Measurements from ENCODE around the gene MAST4. TPM values are rescaled to one million over a fixed set of nuclear protein-coding genes. Genes with fewer than 3 reads are reported as not detected.

Gene MAST4
- total and polyA plus RNA-seq, 2 of the 4 experiments (the other 2 are of a cell fraction): 4.8 to 6.8 TPM

- CTCF ChIA-PET: no interaction called here
- no peaks in the 10 kb centered on the region for H3K36me3 ChIP-seq (ENCODE audit: control insufficient read depth, insufficient read depth, low read length)
Measured at GRCh38 chr5:66634601-66635000, 38.4 kb downstream of the MAST4 start.

More at GRCh38 chr5:66634601-66635000, 38.4 kb downstream of the MAST4 start:
- no peak overlapping the region for H2AK5ac ChIP-seq (ENCODE audit: low read depth, low read length)
- POLR2A ChIA-PET (ENCODE audit: unreplicated experiment): no interaction called here
- H3K27me3 ChIP-seq (ENCODE audit: control insufficient read depth, insufficient read depth, low read length): no peaks in the 10 kb centered on the region
- H2BK5ac ChIP-seq (ENCODE audit: low read depth, low read length, poor library complexity, severe bottlenecking): no peak overlapping the region
- no peak overlapping the region for H2BK15ac ChIP-seq (ENCODE audit: low read depth, low read length)
- H4K91ac ChIP-seq (ENCODE audit: insufficient read depth, low read depth, low read length): no peak overlapping the region
- no peaks in the 10 kb centered on the region for H3K4me1 ChIP-seq (ENCODE audit: control insufficient read depth, insufficient read depth, low read length)
- H3K9me3 ChIP-seq (ENCODE audit: control insufficient read depth, insufficient read depth, low read length): no peaks in the 10 kb centered on the region
- DNase-seq (no peak), ATAC-seq (ENCODE audit: low read depth) (no peak)
- no peak overlapping the region for H4K8ac ChIP-seq (ENCODE audit: low read depth in 2 of 2, low read length in 2 of 2)
- no peak overlapping the region for H3K4me3 ChIP-seq (ENCODE audit: insufficient read depth, low read depth, low read length)
- no peak overlapping the region for H3K18ac ChIP-seq (ENCODE audit: low read depth, low read length)
- H2BK20ac ChIP-seq (ENCODE audit: low read depth, low read length): no peak overlapping the region
- TF ChIP-seq CEBPB (IDR thresholded peaks at IDR 0.05; ENCODE audit: low read depth, low read length) (no peak), CHD1 (IDR thresholded peaks at IDR 0.05; ENCODE audit: low read depth, low read length) (no peak), MXI1 (IDR thresholded peaks at IDR 0.05; ENCODE audit: borderline replicate concordance, low read depth, low read length) (no peak), BHLHE40 (IDR thresholded peaks at IDR 0.05; ENCODE audit: low read depth, low read length) (no peak), NFE2L2 (IDR thresholded peaks at IDR 0.05; ENCODE audit: low read depth, low read length) (no peak), FOS (IDR thresholded peaks at IDR 0.05; ENCODE audit: low read depth, low read length) (no peak), SMC3 (IDR thresholded peaks at IDR 0.05; ENCODE audit: low read depth, low read length) (no peak), MAZ (IDR thresholded peaks at IDR 0.05; ENCODE audit: borderline replicate concordance, low read depth, low read length) (no peak), RFX5 (IDR thresholded peaks at IDR 0.05; ENCODE audit: low read depth, low read length) (no peak)
- H3K4ac ChIP-seq (ENCODE audit: low read depth, low read length): no peak overlapping the region
- BruUV-seq (replicated peaks): no TSS peak
- H2AK9ac ChIP-seq (replicated peaks; ENCODE audit: low read depth, low read length, poor library complexity): no peak overlapping the region
- WGBS, 2 experiments (ENCODE audit: extremely low coverage in 2 of 2, insufficient read length in 1 of 2): no CpG with 5 or more reads among the region's 3 CpGs
- no peak overlapping the region for H3K27ac ChIP-seq (ENCODE audit: insufficient read depth, low read length)
- no peaks in the 10 kb centered on the region for H3K9me1 ChIP-seq (ENCODE audit: insufficient read depth, low read length)
- H3K23ac ChIP-seq (ENCODE audit: low read depth, low read length): no peak overlapping the region
- no peak overlapping the region for H3K56ac ChIP-seq (ENCODE audit: extremely low read depth, insufficient read depth, low read length)
- dilution Hi-C loops (cut with HindIII; ENCODE audit: low sequenced_read_pairs, unreplicated experiment) (no loop called here), in situ Hi-C loops (cut with MboI; ENCODE audit: low sequenced_read_pairs) (no loop called here), intact Hi-C loops (cut with micrococcal nuclease) (no loop called here)
- H4K5ac ChIP-seq (ENCODE audit: low read depth, low read length): no peak overlapping the region
- no peak overlapping the region for H2BK120ac ChIP-seq (ENCODE audit: low read depth, low read length)
- no peaks in the 10 kb centered on the region for H3K79me1 ChIP-seq (ENCODE audit: low read depth in 1 of 2, low read length in 2 of 2)
- H3K14ac ChIP-seq (replicated peaks; ENCODE audit: low read depth, low read length): no peak overlapping the region
- H3K9ac ChIP-seq (ENCODE audit: low read depth, low read length): no peak overlapping the region
- no peaks in the 10 kb centered on the region for H4K20me1 ChIP-seq (ENCODE audit: insufficient read depth, low read length)
- no peak overlapping the region for H3K4me2 ChIP-seq (ENCODE audit: low read depth, low read length)
- H2AFZ ChIP-seq (replicated peaks; ENCODE audit: low read length, poor library complexity): no peak overlapping the region

Measured in IMR-90 (cell line).